PFSK-1 (cell line): ENCODE results near the gene GTF3C2.

Experiments
- FOXP2 ChIP-seq: optimal IDR thresholded peaks from 2 replicates; pipeline ENCODE3; 2011; ENCODE audit warnings: borderline replicate concordance, control low read depth, inconsistent platforms; ENCODE audit not compliant: insufficient read depth; ENCODE audit errors: extremely low read length, extremely low read depth
- POLR2AphosphoS5 ChIP-seq: IDR thresholded peaks from 2 replicates; pipeline ENCODE4 v1.6.1; 2012; ENCODE audit warnings: low read depth, mild to moderate bottlenecking, control low read depth, low read length, moderate library complexity
- REST ChIP-seq, 2 experiments: IDR thresholded peaks; 2 replicates each; pipeline versions ENCODE4 v1.6.1 to v1.8.0; 2011 to 2012; ENCODE audit warnings: low read depth in 2 of 2, low read length in 2 of 2, control low read depth in 1 of 2, inconsistent platforms in 1 of 2, mild to moderate bottlenecking in 1 of 2, moderate library complexity in 1 of 2; ENCODE audit not compliant: insufficient read depth in 1 of 2
- SIN3A ChIP-seq: IDR thresholded peaks from 2 replicates; pipeline ENCODE4 v1.6.1; 2012; ENCODE audit warnings: mild to moderate bottlenecking, low read length, moderate library complexity, borderline replicate concordance; ENCODE audit not compliant: insufficient read depth
- TAF1 ChIP-seq: IDR thresholded peaks from 2 replicates; pipeline ENCODE4 v1.6.1; 2012; ENCODE audit warnings: low read length, control low read depth, borderline replicate concordance; ENCODE audit not compliant: insufficient read depth

The GTF3C2 gene

GRCh38 chr2:27347641-27348040 lies 8.9 kb downstream of the GTF3C2 start:
- no peak for TF ChIP-seq FOXP2

GRCh38 chr2:27336173-27336572 lies 20.4 kb downstream of the GTF3C2 start:
- TF ChIP-seq REST (IDR thresholded peaks at IDR 0.05; ENCODE audit: insufficient read depth in 1 of 2, low read depth in 2 of 2, low read length in 2 of 2), result no peak
- no peak for TF ChIP-seq FOXP2
- TF ChIP-seq SIN3A, result no peak
- TF ChIP-seq TAF1, result no peak
- no peak for TF ChIP-seq POLR2AphosphoS5

- no peak for TF ChIP-seq FOXP2
- no peak for TF ChIP-seq SIN3A
- TF ChIP-seq REST (IDR thresholded peaks at IDR 0.05; ENCODE audit: insufficient read depth in 1 of 2, low read depth in 2 of 2, low read length in 2 of 2), result no peak
- TF ChIP-seq TAF1, result no peak
- no peak for TF ChIP-seq POLR2AphosphoS5
Observed at GRCh38 chr2:27335311-27335710, 21.3 kb downstream of the GTF3C2 start.

GRCh38 chr2:27324720-27325119 lies 31.8 kb downstream of the GTF3C2 start:
- TF ChIP-seq REST (IDR thresholded peaks at IDR 0.05; ENCODE audit: insufficient read depth in 1 of 2, low read depth in 2 of 2, low read length in 2 of 2) (no peak), FOXP2 (no peak), POLR2AphosphoS5 (peak; percentile 35; the same call in 1 of the 2 replicates), TAF1 (no peak)

- TF ChIP-seq TAF1, result no peak
- no peak for TF ChIP-seq SIN3A
- no peak; the same call in 1 of the 2 replicates for TF ChIP-seq POLR2AphosphoS5
- no peak for TF ChIP-seq REST (IDR thresholded peaks at IDR 0.05; ENCODE audit: insufficient read depth in 1 of 2, low read depth in 2 of 2, low read length in 2 of 2)
- TF ChIP-seq FOXP2, result no peak
Observed at GRCh38 chr2:27323596-27324285, 32.8 kb downstream of the GTF3C2 start.
